Measurements from ENCODE around the gene ANAPC13.
A peak's percentile ranks its signal among the peaks of the same experiment; 100 is the strongest.

ANAPC13 gene

DNA sequence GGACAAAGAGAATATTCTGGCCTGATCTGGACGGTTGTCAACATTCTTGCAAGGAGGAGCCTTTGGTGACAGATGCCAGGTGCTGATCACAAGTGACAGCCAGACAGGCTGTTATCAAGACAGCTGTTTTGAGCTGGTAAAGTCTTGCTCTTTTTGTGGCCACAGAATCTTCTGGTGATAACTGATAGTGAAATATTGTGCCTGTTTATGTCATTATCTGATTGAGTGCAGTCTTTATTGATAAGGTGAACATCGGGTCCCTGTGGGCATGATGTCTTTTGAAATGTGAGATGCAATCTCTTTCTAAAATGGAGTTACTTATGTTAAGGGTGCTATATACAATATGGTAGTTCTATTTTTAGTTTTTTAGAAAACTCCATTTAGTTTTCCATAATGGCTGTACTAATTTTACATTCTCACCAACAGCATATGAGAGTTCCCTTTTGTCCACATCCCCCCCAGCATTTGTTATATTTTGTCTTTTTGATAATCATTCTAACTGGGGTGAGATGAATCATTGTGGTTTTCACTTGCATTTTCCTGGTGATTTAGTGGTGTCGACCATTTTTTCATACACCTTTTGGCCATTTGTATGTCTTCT lies 10.8 kb upstream of the ANAPC13 start:
- H3K9me3 Mint-ChIP-seq = no peaks in the 10 kb centered on the region
- H3K4me1 Mint-ChIP-seq (ENCODE audit: low read depth) = peaks cover 61% of the 10 kb centered on the region
- H3K4me3 Mint-ChIP-seq = peak overlapping the region; percentile 30
- H3K36me3 Mint-ChIP-seq (ENCODE audit: low read depth) = peaks cover 66% of the 10 kb centered on the region
- no peak overlapping the region for H3K27ac Mint-ChIP-seq
- H3K27me3 Mint-ChIP-seq = no peaks in the 10 kb centered on the region

DNA sequence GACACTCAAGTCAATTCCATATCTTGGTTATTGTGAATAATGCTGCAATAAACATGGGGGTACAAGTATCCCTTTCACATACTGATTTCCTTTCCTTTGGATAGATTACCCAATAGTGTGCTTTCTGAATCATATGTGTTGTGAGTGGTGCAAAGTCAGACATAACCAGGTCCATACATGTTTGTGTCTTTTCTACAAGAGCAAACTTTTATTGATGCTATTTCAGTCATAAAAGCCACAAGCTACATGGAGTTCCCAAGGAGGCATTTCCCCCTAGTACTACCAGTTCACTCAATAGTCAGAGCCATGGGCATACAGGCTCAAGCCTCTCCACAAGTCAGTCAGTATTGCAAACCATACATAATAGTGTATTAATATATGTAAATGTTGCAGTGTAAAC lies 10.2 kb upstream of the ANAPC13 start:
- no peaks in the 10 kb centered on the region for H3K9me3 Mint-ChIP-seq
- no peaks in the 10 kb centered on the region for H3K27me3 Mint-ChIP-seq
- no peak overlapping the region for H3K27ac Mint-ChIP-seq
- H3K36me3 Mint-ChIP-seq (ENCODE audit: low read depth) = peaks cover 60% of the 10 kb centered on the region
- peaks cover 61% of the 10 kb centered on the region for H3K4me1 Mint-ChIP-seq (ENCODE audit: low read depth)
- H3K4me3 Mint-ChIP-seq = no peak overlapping the region

DNA sequence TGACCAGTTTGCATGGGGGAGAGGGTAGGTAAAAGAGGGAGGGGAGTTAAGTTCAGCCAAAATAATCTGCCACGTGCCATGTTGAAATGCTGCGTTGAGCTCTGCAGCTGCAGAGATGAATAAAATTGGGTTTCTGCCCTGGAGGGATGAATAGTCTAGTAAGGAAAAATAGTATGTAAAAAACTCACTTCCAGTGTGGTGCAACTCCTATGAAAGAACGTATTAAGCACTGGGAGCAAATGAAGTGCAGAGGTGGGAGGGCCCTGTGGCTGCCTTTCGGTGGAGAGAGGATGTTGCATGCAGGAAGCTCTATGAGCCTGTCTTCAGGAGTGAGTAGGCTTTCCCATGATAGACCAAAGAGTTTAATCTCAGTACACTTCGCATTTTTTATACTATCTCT lies 8.7 kb upstream of the ANAPC13 start:
- Mint-ChIP-seq H3K27ac (no peak overlapping the region), H3K9me3 (no peaks in the 10 kb centered on the region), H3K4me3 (no peak overlapping the region), H3K36me3 (ENCODE audit: low read depth) (peaks cover 52% of the 10 kb centered on the region), H3K27me3 (no peaks in the 10 kb centered on the region), H3K4me1 (ENCODE audit: low read depth) (peaks cover 66% of the 10 kb centered on the region)

DNA sequence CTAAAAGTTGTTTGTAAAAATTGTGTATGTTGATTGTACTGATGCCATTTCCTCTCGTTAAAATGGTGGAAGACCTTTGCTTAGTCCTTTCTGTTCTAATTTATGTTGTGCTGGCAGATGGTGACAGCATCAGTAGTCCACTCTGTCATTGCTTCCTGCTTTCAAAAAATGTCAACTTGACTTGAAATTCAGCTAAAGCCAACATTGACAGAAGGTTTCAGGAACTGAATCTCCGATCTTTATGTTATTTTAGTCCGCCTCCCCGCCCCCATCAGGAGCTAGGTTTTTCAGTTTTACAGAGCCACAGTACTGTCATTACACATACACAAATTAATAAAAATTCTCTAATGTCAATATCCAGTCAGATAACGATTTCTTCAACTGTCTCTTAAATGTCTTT lies 1.6 kb upstream of the ANAPC13 start:
- Mint-ChIP-seq H3K9me3 (no peaks in the 10 kb centered on the region), H3K27me3 (no peaks in the 10 kb centered on the region), H3K4me3 (peak overlapping the region; percentile 90), H3K4me1 (ENCODE audit: low read depth) (peaks cover 71% of the 10 kb centered on the region), H3K36me3 (ENCODE audit: low read depth) (peaks cover 34% of the 10 kb centered on the region), H3K27ac (peak overlapping the region; percentile 85)

DNA sequence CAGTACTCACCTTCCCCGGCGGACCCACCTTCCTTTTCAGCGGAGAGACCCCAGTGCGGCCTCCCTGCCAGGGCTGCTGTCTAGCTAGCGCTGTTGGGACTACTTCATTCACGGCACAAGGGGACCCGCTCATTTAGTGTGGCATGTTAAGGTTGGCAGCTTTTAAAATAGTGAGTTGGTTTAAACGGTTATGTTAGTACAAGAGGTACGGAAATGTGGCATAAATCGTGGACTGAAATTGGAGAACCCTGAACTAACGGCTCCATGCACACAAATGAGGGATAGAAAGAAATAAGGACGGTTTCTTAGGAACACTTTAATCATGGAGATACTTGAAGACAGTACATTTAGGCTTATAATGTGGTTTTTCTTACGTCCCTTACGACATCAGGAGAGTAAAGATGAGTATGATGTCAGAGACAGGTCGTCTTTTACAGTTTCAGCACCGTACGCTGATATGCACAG lies 824 bp upstream of the ANAPC13 start:
- peak overlapping the region; percentile 100 for H3K27ac Mint-ChIP-seq
- peaks cover 71% of the 10 kb centered on the region for H3K4me1 Mint-ChIP-seq (ENCODE audit: low read depth)
- peaks cover 40% of the 10 kb centered on the region for H3K36me3 Mint-ChIP-seq (ENCODE audit: low read depth)
- no peaks in the 10 kb centered on the region for H3K27me3 Mint-ChIP-seq
- peak overlapping the region; percentile 90 for H3K4me3 Mint-ChIP-seq
- no peaks in the 10 kb centered on the region for H3K9me3 Mint-ChIP-seq

DNA sequence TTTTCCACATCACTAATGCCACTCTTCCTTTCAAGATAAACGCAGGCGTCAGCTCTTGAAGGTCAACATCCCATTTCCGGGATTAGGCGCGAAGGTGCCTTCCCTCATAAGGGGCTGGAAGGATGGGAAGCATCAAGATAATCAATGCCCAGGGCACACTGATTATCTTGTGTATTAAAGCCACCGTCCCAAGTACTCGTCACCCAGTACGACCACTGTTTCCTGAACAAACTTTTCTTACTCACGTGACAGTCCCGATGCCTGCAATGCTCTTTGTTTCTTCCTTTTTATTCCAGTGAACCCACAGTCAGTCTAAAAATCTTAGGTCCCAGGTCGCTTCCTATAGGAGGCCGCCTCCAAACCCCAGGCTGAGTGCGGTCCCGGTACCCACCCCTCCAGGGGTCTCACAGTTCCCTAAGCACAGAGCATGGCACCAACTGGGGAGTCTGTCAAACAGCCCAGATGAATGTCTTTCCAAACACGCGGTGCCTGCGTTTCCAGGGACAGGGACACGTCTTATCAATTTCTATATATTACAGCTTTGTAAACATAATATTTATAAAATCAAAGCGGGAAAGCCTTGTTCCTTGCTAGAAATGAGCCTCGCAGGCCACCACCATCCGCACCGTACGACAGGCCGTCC lies 589 bp downstream of the ANAPC13 start:
- Mint-ChIP-seq H3K4me3 (peak overlapping the region; percentile 90), H3K27ac (peak overlapping the region; percentile 100), H3K4me1 (ENCODE audit: low read depth) (peaks cover 63% of the 10 kb centered on the region), H3K27me3 (no peaks in the 10 kb centered on the region), H3K9me3 (no peaks in the 10 kb centered on the region), H3K36me3 (ENCODE audit: low read depth) (peaks cover 48% of the 10 kb centered on the region)

DNA sequence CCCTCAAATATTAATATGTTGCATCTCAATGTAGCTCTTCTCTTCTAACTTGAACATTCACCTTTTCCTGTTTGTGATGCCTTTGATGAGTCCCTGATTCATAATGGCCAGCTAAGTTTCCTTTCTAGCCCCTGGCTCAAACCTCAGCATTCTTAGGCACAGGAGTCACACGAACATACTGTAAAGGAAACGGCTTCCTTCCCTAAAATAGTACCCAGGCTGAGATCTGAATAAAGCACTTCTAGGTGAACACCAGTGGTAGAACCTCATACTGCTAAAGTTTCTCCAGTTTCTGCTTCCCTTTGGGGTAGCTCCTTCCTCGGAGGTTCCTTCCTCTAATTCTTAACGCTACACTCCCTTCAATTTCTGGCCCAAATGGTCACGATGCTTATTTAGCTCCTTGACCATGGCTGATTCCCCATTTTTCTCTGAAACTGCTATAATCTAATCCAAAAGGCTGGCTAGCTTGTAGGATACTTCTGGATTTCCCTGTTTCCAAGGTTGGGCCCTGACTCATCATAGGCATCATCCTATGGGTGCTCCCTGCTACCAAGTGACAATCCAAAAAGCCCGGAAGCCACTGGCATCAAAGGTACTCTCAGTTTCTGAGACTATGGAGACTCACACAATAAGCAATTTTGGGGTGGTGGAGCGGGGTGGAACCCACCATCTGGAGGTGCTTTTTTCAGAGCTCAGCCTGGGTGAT lies 2.4 kb downstream of the ANAPC13 start:
- peak overlapping the region; percentile 90 for H3K4me3 Mint-ChIP-seq
- peak overlapping the region; percentile 74 for H3K27ac Mint-ChIP-seq
- no peaks in the 10 kb centered on the region for H3K9me3 Mint-ChIP-seq
- peaks cover 52% of the 10 kb centered on the region for H3K36me3 Mint-ChIP-seq (ENCODE audit: low read depth)
- peaks cover 50% of the 10 kb centered on the region for H3K4me1 Mint-ChIP-seq (ENCODE audit: low read depth)
- H3K27me3 Mint-ChIP-seq = no peaks in the 10 kb centered on the region

DNA sequence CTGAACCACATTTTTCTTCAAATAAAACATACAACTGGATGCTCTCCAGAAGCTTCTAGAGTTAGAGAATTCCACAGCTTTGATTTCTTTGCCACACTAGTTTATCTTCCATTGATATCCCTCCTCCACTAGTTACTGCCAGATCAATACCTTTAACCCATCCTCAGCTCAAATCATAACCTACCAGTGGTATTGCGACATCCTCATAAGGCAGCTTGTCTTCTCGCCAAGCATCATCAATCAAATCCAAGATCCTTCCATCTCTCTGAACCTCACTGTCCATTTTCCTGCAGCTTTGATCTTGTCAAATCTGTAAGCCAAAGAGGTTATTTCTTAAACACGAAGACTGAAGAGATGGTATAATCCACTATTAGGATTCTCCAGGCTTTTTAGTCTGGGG lies 3.2 kb downstream of the ANAPC13 start:
- peaks cover 43% of the 10 kb centered on the region for H3K4me1 Mint-ChIP-seq (ENCODE audit: low read depth)

DNA sequence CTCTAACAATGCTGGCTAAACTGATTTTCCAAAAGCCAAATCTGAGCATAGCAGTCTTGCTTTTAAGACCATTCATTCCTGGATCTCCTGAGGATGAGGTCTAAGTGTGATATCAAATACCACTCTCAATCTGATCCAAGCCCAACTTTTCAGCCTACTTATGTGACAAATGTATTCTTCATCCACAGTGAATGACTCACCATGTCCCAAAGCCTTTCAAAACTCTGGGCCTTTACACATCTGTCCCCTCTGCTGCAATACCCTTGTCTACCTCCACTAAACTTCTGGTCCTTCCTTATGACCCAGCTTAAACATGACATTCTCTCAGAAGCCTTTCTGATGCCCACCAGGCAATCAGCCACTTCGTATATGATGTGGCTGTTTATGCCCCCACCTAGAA lies 4.6 kb downstream of the ANAPC13 start:
- Mint-ChIP-seq H3K4me3 (no peak overlapping the region), H3K36me3 (ENCODE audit: low read depth) (peaks cover 65% of the 10 kb centered on the region), H3K27me3 (no peaks in the 10 kb centered on the region), H3K9me3 (no peaks in the 10 kb centered on the region), H3K27ac (no peak overlapping the region), H3K4me1 (ENCODE audit: low read depth) (peaks cover 32% of the 10 kb centered on the region)

More for the DNA sequence above, 3.2 kb downstream of the ANAPC13 start:
- Mint-ChIP-seq H3K27me3 (no peaks in the 10 kb centered on the region), H3K36me3 (ENCODE audit: low read depth) (peaks cover 57% of the 10 kb centered on the region), H3K9me3 (no peaks in the 10 kb centered on the region), H3K27ac (peak overlapping the region; percentile 3), H3K4me3 (no peak overlapping the region)

DNA sequence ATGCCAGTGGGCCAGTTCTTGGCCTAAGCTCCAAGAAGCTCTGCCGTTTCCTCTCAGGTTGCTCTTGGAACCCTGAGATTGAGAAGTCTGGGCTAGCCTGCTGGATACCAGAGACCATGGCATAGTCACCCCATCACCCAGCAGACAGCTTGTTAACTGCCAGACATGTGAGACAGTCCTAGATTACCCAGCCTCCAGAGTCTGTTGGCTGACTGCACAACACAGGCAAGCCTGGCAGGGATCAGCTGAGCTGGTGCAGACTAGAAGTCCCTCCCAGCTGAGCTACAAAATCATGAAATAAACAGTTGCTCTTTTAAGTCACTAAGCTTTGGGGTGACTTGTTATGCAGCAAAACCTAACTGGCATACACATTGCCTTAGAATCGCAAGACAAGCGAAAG lies 5.2 kb downstream of the ANAPC13 start:
- H3K9me3 Mint-ChIP-seq = no peaks in the 10 kb centered on the region
- no peak overlapping the region for H3K27ac Mint-ChIP-seq
- H3K4me1 Mint-ChIP-seq (ENCODE audit: low read depth) = peaks cover 32% of the 10 kb centered on the region
- H3K36me3 Mint-ChIP-seq (ENCODE audit: low read depth) = peaks cover 65% of the 10 kb centered on the region
- H3K27me3 Mint-ChIP-seq = no peaks in the 10 kb centered on the region
- H3K4me3 Mint-ChIP-seq = no peak overlapping the region

DNA sequence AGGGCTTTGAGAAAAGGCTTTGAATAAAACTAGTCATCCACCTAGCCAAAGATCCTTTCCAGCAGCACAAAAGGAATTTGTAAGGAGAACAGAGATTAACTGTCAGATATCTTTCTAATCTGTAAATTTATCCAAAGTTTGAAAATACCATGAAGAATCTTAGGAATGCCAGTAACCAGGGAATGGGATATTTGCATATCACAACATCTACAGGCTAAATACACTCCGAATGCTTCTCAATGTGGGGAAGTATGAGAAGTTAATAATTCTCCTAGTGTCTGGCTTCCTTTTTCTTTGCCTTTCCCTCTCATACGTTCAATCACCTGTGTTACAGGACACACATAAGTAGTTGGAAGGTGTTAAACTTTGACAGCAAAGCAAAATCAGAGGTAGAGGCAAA lies 7.8 kb downstream of the ANAPC13 start:
- Mint-ChIP-seq H3K27me3 (no peaks in the 10 kb centered on the region), H3K4me1 (ENCODE audit: low read depth) (peaks cover 9% of the 10 kb centered on the region), H3K9me3 (no peaks in the 10 kb centered on the region), H3K4me3 (no peak overlapping the region), H3K27ac (no peak overlapping the region), H3K36me3 (ENCODE audit: low read depth) (peaks cover 48% of the 10 kb centered on the region)

DNA sequence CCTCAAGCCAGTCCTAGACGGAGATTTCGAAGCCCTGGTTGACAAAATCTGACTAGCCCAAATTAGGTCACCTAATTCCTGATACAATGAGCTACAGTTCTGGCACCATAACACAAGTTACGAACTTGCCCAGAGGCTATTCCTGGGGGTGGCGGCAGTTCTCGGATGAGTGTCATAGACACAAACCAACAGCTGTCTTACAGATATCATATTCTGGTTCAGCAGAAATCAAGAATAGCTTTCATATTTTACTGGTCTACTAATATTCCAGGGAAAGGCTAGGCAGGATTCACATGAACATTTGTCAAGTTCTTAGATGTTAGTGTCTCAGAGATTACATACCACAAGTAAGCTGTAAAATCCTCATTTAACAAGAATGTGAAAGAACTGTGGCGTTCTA lies 8.8 kb downstream of the ANAPC13 start:
- no peak overlapping the region for H3K4me3 Mint-ChIP-seq
- no peaks in the 10 kb centered on the region for H3K27me3 Mint-ChIP-seq
- H3K27ac Mint-ChIP-seq = no peak overlapping the region
- no peaks in the 10 kb centered on the region for H3K9me3 Mint-ChIP-seq
- peaks cover 40% of the 10 kb centered on the region for H3K36me3 Mint-ChIP-seq (ENCODE audit: low read depth)
- H3K4me1 Mint-ChIP-seq (ENCODE audit: low read depth) = peaks cover 3% of the 10 kb centered on the region

DNA sequence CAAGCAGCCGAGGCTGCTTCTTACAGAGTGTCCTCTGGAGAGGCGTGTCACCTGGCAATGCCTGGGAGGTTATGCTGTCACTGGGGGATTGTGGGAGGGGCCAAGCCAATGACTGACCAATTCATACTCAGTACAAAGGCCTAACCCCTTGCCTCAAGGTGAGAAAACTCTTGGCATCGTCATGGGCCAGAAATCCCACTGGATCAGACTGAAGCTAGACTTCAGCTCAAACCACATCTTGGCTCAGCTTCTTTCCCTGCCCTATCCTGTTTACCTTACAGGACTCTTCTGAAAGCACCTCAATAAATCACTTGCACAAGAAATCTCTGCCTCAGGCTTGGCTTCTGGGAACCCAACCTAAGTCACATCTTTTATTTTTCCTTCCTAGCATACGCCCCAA lies 9.5 kb downstream of the ANAPC13 start:
- Mint-ChIP-seq H3K4me3 (no peak overlapping the region), H3K4me1 (ENCODE audit: low read depth) (no peaks in the 10 kb centered on the region), H3K27me3 (no peaks in the 10 kb centered on the region), H3K9me3 (no peaks in the 10 kb centered on the region), H3K27ac (no peak overlapping the region), H3K36me3 (ENCODE audit: low read depth) (peaks cover 34% of the 10 kb centered on the region)

DNA sequence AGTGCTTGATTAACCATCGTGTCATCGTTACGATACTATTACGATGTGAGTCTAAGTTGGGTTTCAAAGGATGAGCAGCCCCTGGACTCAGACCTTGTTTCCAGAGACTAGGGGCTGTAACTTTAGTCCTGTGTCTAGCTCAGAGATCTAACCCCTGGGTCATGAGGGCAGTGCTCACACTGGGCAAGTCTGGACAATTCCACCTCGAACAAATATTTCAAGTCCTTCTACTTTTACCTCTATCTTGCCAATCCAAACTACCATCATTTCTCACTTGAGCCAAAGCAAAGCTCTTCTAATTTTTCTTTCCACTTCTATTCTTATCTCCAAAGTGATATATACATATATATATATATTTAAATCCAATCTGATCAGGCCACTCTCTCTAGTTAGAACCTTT lies 10.8 kb downstream of the ANAPC13 start:
- Mint-ChIP-seq H3K27ac (no peak overlapping the region), H3K4me3 (no peak overlapping the region), H3K9me3 (no peaks in the 10 kb centered on the region), H3K4me1 (ENCODE audit: low read depth) (no peaks in the 10 kb centered on the region), H3K36me3 (ENCODE audit: low read depth) (peaks cover 24% of the 10 kb centered on the region), H3K27me3 (no peaks in the 10 kb centered on the region)

DNA sequence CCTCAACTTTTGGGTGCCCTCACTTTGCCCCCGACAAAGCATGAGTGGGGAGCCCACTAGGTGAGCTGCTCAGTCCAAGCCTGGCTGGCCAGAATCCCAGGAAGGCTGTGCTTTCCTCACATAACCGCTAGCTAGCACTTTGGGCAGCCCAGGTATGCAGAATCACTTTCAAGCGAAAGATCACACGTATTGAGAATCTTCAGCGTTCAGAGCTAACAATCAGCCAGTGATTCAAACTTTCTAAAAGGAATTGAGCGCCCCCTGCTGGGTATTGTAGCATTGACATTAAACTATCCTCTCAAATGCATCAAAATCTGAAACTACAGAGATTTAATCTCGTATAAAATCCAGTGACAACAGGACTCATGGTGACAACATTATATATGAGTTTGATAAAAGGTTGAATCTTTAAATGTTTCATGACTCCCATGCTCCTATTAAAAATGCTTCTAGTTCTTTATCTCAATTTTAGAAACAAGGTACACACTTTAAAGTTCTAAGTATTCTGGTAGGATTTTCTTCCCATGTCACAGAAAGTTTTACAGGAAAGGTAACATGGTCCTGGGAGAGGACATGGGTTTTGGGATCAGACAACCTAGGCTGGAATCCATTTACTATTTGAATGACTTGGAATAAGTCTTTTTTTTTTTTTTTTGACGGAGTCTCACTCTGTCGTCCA lies 11.8 kb downstream of the ANAPC13 start:
- Mint-ChIP-seq H3K27me3 (no peaks in the 10 kb centered on the region), H3K36me3 (ENCODE audit: low read depth) (peaks cover 24% of the 10 kb centered on the region), H3K9me3 (no peaks in the 10 kb centered on the region), H3K4me3 (no peak overlapping the region), H3K4me1 (ENCODE audit: low read depth) (no peaks in the 10 kb centered on the region), H3K27ac (no peak overlapping the region)
